ENCODE data around the gene LBH.

Gene LBH

GRCh38 chr2:30303095-30303494 lies 71.8 kb downstream of the LBH start:
- Histone ChIP-seq H3K4me1 (ENCODE audit: control insufficient read depth, insufficient read depth, low read length) (peaks cover 21% of the 10 kb centered on the region), H3K4me3 (ENCODE audit: low read depth, low read length) (no peak overlapping the region), H3K36me3 (ENCODE audit: control insufficient read depth, insufficient read depth, low read length) (no peaks in the 10 kb centered on the region), H3K27me3 (ENCODE audit: control insufficient read depth, insufficient read depth, low read length) (peaks cover 11% of the 10 kb centered on the region), H3K9ac (ENCODE audit: low read depth, low read length) (no peak overlapping the region), H3K9me3 (ENCODE audit: control insufficient read depth, insufficient read depth, low read length) (no peaks in the 10 kb centered on the region)

GRCh38 chr2:30305235-30305634 lies 73.9 kb downstream of the LBH start:
- Histone ChIP-seq H3K4me3 (ENCODE audit: low read depth, low read length) (no peak overlapping the region), H3K4me1 (ENCODE audit: control insufficient read depth, insufficient read depth, low read length) (peaks cover 15% of the 10 kb centered on the region), H3K9me3 (ENCODE audit: control insufficient read depth, insufficient read depth, low read length) (no peaks in the 10 kb centered on the region), H3K36me3 (ENCODE audit: control insufficient read depth, insufficient read depth, low read length) (no peaks in the 10 kb centered on the region), H3K27me3 (ENCODE audit: control insufficient read depth, insufficient read depth, low read length) (peaks cover 11% of the 10 kb centered on the region), H3K9ac (ENCODE audit: low read depth, low read length) (no peak overlapping the region)

DNA sequence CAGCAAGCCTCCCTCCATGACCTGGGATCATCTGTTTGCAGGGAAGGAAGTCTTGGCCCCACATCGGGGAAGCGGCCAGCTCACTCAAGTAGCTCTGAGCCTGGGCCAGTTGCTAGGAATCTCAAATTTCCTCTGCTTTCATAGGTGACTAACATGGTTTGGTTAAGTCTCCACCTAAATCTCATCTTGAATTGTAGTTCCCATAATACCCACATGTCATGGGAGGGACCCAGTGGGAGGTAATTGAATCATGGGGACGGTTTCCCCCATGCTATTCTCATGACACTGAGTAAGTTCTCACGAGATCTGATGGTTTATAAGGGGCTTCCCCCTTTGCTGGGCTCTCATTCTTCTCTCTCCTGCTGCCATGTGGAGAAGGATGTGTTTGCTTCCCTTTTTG lies 75.2 kb downstream of the LBH start:
- Histone ChIP-seq H3K4me1 (ENCODE audit: control insufficient read depth, insufficient read depth, low read length) (peaks cover 6% of the 10 kb centered on the region), H3K36me3 (ENCODE audit: control insufficient read depth, insufficient read depth, low read length) (no peaks in the 10 kb centered on the region), H3K9me3 (ENCODE audit: control insufficient read depth, insufficient read depth, low read length) (no peaks in the 10 kb centered on the region), H3K27me3 (ENCODE audit: control insufficient read depth, insufficient read depth, low read length) (peaks cover 11% of the 10 kb centered on the region), H3K4me3 (ENCODE audit: low read depth, low read length) (no peak overlapping the region), H3K9ac (ENCODE audit: low read depth, low read length) (no peak overlapping the region)

GRCh38 chr2:30308280-30308679 lies 76.9 kb downstream of the LBH start:
- H3K27me3 ChIP-seq (ENCODE audit: control insufficient read depth, insufficient read depth, low read length) = peaks cover 1% of the 10 kb centered on the region
- no peak overlapping the region for H3K9ac ChIP-seq (ENCODE audit: low read depth, low read length)
- no peaks in the 10 kb centered on the region for H3K4me1 ChIP-seq (ENCODE audit: control insufficient read depth, insufficient read depth, low read length)
- no peak overlapping the region for H3K4me3 ChIP-seq (ENCODE audit: low read depth, low read length)
- H3K36me3 ChIP-seq (ENCODE audit: control insufficient read depth, insufficient read depth, low read length) = no peaks in the 10 kb centered on the region
- no peaks in the 10 kb centered on the region for H3K9me3 ChIP-seq (ENCODE audit: control insufficient read depth, insufficient read depth, low read length)

Measured in iPS-15b (cell line).